Nephron (organoid): ENCODE results near the gene LIG1.
A peak's percentile ranks its signal among the peaks of the same experiment; 100 is the strongest.

ENCODE experiments used
- H3K27ac Mint-ChIP-seq, 3 experiments: 2 replicates each; pipeline ENCODE4 v1.8.0; 2020; ENCODE audit warnings: mixed read lengths in 3 of 3, mild to moderate bottlenecking in 2 of 3, moderate library complexity in 1 of 3
- H3K27me3 Mint-ChIP-seq: 2 replicates; pipeline ENCODE4 v1.8.0; 2021; ENCODE audit warnings: low read depth, mild to moderate bottlenecking, moderate library complexity, mixed read lengths
- H3K36me3 Mint-ChIP-seq: 2 replicates; pipeline ENCODE4 v1.8.0; 2020; ENCODE audit warnings: low read depth, mixed read lengths
- H3K4me1 Mint-ChIP-seq: 2 replicates; pipeline ENCODE4 v1.8.0; 2020; ENCODE audit warnings: mixed read lengths
- H3K4me3 Mint-ChIP-seq, 3 experiments: 2 replicates each; pipeline ENCODE4 v1.8.0; 2020; ENCODE audit warnings: mild to moderate bottlenecking in 3 of 3, mixed read lengths in 3 of 3, moderate library complexity in 2 of 3
- H3K9me3 Mint-ChIP-seq: 2 replicates; pipeline ENCODE4 v1.8.0; 2020; ENCODE audit warnings: mixed read lengths
- TF ChIP-seq, protein P1 (sequence below), 3 experiments: fragments of 200-600 bp; sonication (generic); IDR thresholded peaks; one replicate each; pipeline ENCODE4 v1.5.0; 2021; ENCODE audit warnings: antibody characterized with exemption in 3 of 3; ENCODE audit not compliant: unreplicated experiment in 3 of 3

Gene LIG1

DNA sequence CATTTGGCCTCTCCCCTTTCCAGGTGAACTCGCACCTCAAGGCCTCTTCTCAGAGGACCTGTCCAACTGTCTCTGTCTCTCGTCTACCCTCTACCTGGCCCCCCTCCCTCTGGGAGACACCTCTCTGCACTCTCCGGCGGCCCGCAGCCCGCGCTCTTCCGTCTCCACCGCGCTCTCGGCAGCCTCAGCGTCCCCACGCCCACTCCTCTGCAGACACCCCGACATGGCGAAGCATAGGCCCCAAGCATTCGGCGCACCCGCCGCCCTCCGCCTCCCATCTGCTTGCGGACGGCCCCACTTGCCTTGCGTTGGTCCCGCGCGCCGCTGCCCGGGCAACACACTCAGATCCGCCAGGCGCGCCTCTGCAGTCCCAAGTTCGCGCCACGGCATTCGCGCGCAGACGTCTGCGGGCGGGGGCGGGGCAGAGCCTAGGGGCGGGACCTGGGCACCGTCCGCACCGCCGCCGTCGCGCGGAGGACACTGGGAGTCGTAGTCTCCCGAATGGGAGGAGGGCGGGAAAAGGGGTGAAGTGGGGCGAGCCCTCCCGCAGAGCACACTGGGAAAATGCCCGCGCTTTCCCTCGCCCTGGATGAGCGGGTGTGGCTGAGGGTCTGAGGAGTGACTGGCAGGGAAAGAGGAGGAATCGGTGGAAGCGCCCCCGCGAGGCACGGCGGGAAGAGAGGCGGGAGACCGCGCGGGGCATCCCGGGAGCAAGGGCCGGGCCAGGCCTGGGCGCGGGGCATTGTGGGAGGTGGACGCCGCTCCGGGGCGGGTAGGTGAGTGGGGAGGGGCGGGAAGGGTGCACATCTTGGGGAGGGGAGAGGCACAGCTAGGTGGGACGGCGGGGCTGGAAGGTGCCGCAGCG lies at the start of gene LIG1, which contains the start of gene ZSWIM9:
Gene LIG1 (minus strand): TSS at position 406 of the 865 bp plus-strand sequence. CDS start 4,778 bp downstream, outside the sequence.
Gene ZSWIM9 (plus strand): TSS at position 742 of the 865 bp plus-strand sequence. CDS start 1,123 bp downstream, outside the sequence.
- Mint-ChIP-seq H3K36me3 (peaks cover 29% of the 10 kb centered on the region), H3K27ac (peak within 1 kb of the TSS; percentile 89 to 97 (median 92)), H3K9me3 (no peaks in the 10 kb centered on the region), H3K4me1 (peaks cover 11% of the 10 kb centered on the region), H3K4me3 (peak within 1 kb of the TSS; percentile 89 to 97 (median 90)), H3K27me3 (no peaks in the 10 kb centered on the region)
- TF ChIP-seq, protein P1, sequence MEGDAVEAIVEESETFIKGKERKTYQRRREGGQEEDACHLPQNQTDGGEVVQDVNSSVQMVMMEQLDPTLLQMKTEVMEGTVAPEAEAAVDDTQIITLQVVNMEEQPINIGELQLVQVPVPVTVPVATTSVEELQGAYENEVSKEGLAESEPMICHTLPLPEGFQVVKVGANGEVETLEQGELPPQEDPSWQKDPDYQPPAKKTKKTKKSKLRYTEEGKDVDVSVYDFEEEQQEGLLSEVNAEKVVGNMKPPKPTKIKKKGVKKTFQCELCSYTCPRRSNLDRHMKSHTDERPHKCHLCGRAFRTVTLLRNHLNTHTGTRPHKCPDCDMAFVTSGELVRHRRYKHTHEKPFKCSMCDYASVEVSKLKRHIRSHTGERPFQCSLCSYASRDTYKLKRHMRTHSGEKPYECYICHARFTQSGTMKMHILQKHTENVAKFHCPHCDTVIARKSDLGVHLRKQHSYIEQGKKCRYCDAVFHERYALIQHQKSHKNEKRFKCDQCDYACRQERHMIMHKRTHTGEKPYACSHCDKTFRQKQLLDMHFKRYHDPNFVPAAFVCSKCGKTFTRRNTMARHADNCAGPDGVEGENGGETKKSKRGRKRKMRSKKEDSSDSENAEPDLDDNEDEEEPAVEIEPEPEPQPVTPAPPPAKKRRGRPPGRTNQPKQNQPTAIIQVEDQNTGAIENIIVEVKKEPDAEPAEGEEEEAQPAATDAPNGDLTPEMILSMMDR (IDR thresholded peaks at IDR 0.05; ENCODE audit: unreplicated experiment in 3 of 3): no peak

DNA sequence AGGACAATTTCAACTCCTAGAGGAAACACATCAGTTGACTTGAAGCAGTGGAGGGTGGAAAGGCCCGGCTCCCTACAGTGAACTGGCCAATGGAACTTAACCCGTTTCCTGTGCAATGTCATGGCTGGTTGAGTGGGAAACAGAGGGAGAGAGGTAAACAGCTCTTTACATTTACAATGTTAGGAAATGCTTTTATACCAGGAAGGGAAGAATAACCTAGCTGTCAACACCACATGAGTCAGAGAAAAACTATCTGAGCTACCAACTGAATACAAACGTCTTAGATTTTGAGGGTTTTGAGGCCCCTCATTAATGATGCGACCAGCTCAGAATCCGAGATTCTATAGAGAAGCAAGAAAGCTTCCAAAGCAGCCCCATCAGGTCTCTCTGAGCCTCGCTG lies 48.9 kb upstream of the LIG1 start:
- Mint-ChIP-seq H3K27ac (no peak overlapping the region), H3K36me3 (peaks cover 46% of the 10 kb centered on the region), H3K4me3 (no peak overlapping the region), H3K4me1 (no peaks in the 10 kb centered on the region), H3K9me3 (no peaks in the 10 kb centered on the region), H3K27me3 (no peaks in the 10 kb centered on the region)
- TF ChIP-seq, protein P1 (IDR thresholded peaks at IDR 0.05; ENCODE audit: unreplicated experiment in 3 of 3): no peak

DNA sequence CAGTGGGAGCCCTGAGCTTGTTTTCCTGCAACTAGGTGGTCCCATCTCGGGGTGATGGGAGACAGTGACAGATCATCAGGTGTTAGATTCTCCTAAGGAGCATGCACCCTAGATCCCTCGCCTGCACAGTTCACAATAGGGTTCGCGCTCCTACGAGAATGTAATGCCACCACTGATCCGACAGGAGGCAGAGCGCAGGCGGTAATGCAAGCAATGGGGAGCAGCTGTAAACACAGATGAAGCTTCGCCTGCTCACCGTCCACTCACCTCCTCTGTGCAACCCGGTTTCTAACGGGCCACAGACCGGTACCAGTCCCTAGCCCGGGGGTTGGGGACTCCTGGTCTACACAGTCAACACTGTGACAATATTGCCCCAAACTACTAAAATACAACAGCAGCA lies 46.8 kb upstream of the LIG1 start:
- Mint-ChIP-seq H3K36me3 (peaks cover 54% of the 10 kb centered on the region), H3K27me3 (no peaks in the 10 kb centered on the region), H3K9me3 (no peaks in the 10 kb centered on the region), H3K4me1 (no peaks in the 10 kb centered on the region), H3K4me3 (no peak overlapping the region), H3K27ac (no peak overlapping the region)
- TF ChIP-seq, protein P1 (IDR thresholded peaks at IDR 0.05; ENCODE audit: unreplicated experiment in 3 of 3): no peak

DNA sequence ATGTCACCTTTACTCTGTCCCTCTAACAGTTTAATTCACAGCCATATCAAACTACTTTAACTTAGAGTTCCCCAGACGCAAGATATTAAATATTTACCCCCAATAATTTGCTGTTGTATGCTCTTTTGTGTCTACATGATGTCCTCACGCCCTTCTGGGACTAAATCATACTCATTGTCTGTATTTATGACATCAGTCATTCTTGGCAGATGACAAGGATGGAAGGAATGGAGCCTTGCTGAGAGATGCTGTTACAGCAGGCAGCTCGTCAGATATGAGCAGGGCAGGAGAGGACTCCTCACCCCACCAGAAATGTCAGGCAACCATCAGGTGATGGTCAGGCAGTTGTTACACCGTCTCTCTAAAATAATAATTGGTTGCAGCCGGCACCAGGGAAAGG lies 43.8 kb upstream of the LIG1 start:
- H3K36me3 Mint-ChIP-seq: peaks cover 56% of the 10 kb centered on the region
- TF ChIP-seq, protein P1 (IDR thresholded peaks at IDR 0.05; ENCODE audit: unreplicated experiment in 3 of 3): no peak
- H3K4me3 Mint-ChIP-seq: no peak overlapping the region

DNA sequence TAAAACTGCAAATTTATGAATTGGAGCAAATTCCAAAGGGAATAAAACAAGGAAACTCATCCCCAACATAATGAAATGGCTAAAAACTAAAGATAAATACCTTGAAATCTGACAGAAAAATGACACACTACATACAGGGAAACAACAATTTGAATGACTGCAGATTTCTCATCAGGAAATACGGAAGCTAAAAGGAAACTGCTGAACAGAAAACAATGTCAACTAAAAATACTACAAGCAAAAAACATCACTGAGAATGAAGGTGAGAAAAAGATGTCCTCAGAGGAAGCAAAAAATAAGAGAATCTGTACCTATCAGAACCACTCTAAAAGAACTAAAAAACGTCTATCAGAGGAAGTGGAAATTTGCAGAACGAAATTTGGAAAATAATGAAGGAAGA lies 39.9 kb upstream of the LIG1 start:
- H3K27me3 Mint-ChIP-seq: no peaks in the 10 kb centered on the region

More for the DNA sequence above, 43.8 kb upstream of the LIG1 start:
- H3K27ac Mint-ChIP-seq: no peak overlapping the region
- no peaks in the 10 kb centered on the region for H3K4me1 Mint-ChIP-seq
- no peaks in the 10 kb centered on the region for H3K27me3 Mint-ChIP-seq
- no peaks in the 10 kb centered on the region for H3K9me3 Mint-ChIP-seq

More for the DNA sequence above, 39.9 kb upstream of the LIG1 start:
- Mint-ChIP-seq H3K4me3 (no peak overlapping the region), H3K27ac (peak overlapping the region in 1 of 3 experiments; percentile 60), H3K9me3 (no peaks in the 10 kb centered on the region), H3K36me3 (peaks cover 32% of the 10 kb centered on the region), H3K4me1 (no peaks in the 10 kb centered on the region)
- TF ChIP-seq, protein P1 (IDR thresholded peaks at IDR 0.05; ENCODE audit: unreplicated experiment in 3 of 3): no peak
